ENCODE measurements around the gene PKIG. TPM values are rescaled to one million over a fixed set of nuclear protein-coding genes. Genes with fewer than 3 reads are reported as not detected.

PKIG gene
- total RNA-seq, 1 donor from 2014 or later = 1.4 TPM

DNA sequence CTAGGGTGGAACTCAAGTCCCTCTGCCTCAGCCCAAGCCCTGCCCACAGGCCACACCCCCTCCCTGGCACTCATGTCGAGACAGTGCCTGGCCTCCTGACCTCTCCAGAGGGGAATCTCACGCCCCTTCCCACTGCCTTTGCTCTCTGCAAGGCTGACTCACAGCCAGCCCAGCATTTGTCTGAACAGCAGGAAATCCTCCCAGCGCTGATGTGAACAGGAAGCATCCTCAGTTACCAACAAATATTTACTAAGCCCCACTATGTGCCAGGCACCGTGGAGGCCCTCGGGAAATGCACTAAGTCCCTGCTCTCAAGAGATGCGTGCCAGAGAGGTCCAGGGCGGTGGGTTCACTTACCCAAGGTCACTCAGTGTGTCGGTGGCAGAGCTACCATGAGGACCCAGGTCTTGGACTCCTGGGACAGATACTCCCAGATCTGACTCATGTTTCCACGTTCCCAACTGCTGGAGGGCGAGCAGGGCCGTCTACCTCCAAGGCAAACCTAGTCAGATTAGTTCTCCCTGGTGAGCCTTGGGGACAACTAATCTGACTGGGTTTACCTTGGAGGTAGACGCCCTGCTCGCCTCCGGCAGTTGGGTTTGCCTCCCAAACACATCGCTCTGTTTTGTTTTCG, 61.3 kb downstream of the PKIG start:
- intact Hi-C loops (cut with micrococcal nuclease) = loop anchor here (5.0 kb wide), 2 partner anchors 39 to 244 kb away; partner anchors contain the start of gene YWHAB
- H3K4me1 Mint-ChIP-seq (ENCODE audit: low read depth) = peaks cover 69% of the 10 kb centered on the region
- DNase-seq (ENCODE audit: low spot score) = peak; percentile 35
- no peaks in the 10 kb centered on the region for H3K27me3 Mint-ChIP-seq (ENCODE audit: low read depth)
- H3K9me3 Mint-ChIP-seq = no peaks in the 10 kb centered on the region
- peak overlapping the region; percentile 88 for H3K27ac Mint-ChIP-seq
- H3K36me3 Mint-ChIP-seq (ENCODE audit: low read depth) = peaks cover 23% of the 10 kb centered on the region
- H3K4me3 Mint-ChIP-seq (ENCODE audit: low read depth) = peak overlapping the region; percentile 4

DNA sequence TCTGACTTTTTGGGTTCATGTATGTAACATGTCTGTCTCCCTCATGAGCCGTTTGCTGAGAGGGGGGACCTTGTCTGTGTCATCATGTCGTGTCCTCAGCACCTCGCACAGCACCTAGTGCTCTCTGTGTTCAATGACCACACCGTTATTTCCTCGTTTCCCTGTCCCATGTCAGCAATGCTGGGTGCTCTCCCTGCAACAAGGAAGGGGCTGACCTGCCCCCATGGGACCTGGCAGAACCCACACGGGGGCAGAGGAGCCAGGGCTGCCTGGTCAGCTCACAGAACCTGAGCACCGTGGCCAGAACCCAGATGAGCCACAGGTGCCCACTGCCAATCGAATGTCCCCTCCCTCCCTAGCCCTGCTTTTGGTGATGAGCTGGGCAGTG, 61.8 kb downstream of the PKIG start:
- H3K36me3 Mint-ChIP-seq (ENCODE audit: low read depth) = peaks cover 18% of the 10 kb centered on the region
- no peaks in the 10 kb centered on the region for H3K9me3 Mint-ChIP-seq
- intact Hi-C loops (cut with micrococcal nuclease) = loop anchor here (5.0 kb wide), 2 partner anchors 38 to 243 kb away; partner anchors contain the start of gene YWHAB
- peaks cover 74% of the 10 kb centered on the region for H3K4me1 Mint-ChIP-seq (ENCODE audit: low read depth)
- no peaks in the 10 kb centered on the region for H3K27me3 Mint-ChIP-seq (ENCODE audit: low read depth)
- DNase-seq (ENCODE audit: low spot score) = no peak
- H3K27ac Mint-ChIP-seq = peak overlapping the region; percentile 88
- no peak overlapping the region for H3K4me3 Mint-ChIP-seq (ENCODE audit: low read depth)

GRCh38 chr20:44644667-44645131, 62.3 kb downstream of the PKIG start:
- Mint-ChIP-seq H3K27ac (peak overlapping the region; percentile 88), H3K27me3 (ENCODE audit: low read depth) (no peaks in the 10 kb centered on the region), H3K4me3 (ENCODE audit: low read depth) (peak overlapping the region; percentile 43), H3K36me3 (ENCODE audit: low read depth) (peaks cover 15% of the 10 kb centered on the region), H3K9me3 (no peaks in the 10 kb centered on the region), H3K4me1 (ENCODE audit: low read depth) (peaks cover 77% of the 10 kb centered on the region)
- intact Hi-C loops (cut with micrococcal nuclease) = loop anchor here (5.0 kb wide), 3 partner anchors 38 to 323 kb away; partner anchors contain the start of genes STK4 and YWHAB
- peak; percentile 29 for DNase-seq (ENCODE audit: low spot score)

- Mint-ChIP-seq H3K27ac (peak overlapping the region; percentile 86), H3K4me3 (ENCODE audit: low read depth) (peak overlapping the region; percentile 56), H3K9me3 (no peaks in the 10 kb centered on the region), H3K36me3 (ENCODE audit: low read depth) (peaks cover 4% of the 10 kb centered on the region), H3K4me1 (ENCODE audit: low read depth) (peaks cover 78% of the 10 kb centered on the region), H3K27me3 (ENCODE audit: low read depth) (no peaks in the 10 kb centered on the region)
- DNase-seq (ENCODE audit: low spot score) = peak; percentile 32
- intact Hi-C loops (cut with micrococcal nuclease) = loop anchor here (2.0 to 5.0 kb wide), 2 partner anchors 69 to 321 kb away; partner anchors contain the start of gene STK4
Observed at GRCh38 chr20:44646023-44646640, 63.8 kb downstream of the PKIG start.

GRCh38 chr20:44646641-44647274, 64.4 kb downstream of the PKIG start:
- no peaks in the 10 kb centered on the region for H3K9me3 Mint-ChIP-seq
- intact Hi-C loops (cut with micrococcal nuclease) = loop anchor here (2.0 to 5.0 kb wide), 2 partner anchors 70 to 321 kb away; partner anchors contain the start of gene STK4
- no peak for DNase-seq (ENCODE audit: low spot score)

DNA sequence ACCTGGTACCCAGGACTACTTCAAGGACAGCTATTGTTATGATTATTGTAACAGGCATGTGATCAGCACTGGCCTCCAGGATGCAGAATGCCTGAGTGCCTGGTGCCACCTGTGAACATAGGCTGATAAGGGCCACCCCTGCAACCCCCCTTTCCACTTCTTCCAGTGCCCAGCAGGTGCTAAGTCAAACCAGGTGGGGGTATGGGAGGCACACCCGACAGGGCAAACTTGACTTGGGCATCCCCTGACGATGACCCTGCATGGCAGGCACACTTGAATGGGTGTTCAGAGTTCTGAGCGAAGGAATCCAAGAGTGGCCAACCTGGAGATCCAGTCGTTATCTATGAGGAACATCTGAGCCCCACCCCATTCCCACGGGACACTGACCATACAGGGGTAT, 65.7 kb downstream of the PKIG start:
- Mint-ChIP-seq H3K27me3 (ENCODE audit: low read depth) (peaks cover under 1% of the 10 kb centered on the region), H3K27ac (no peak overlapping the region), H3K4me1 (ENCODE audit: low read depth) (peaks cover 66% of the 10 kb centered on the region), H3K4me3 (ENCODE audit: low read depth) (no peak overlapping the region), H3K36me3 (ENCODE audit: low read depth) (peaks cover 4% of the 10 kb centered on the region), H3K9me3 (no peaks in the 10 kb centered on the region)
- intact Hi-C loops (cut with micrococcal nuclease) = loop anchor here (5.0 kb wide), 1 partner anchor 319 kb away; the partner anchor contains the start of gene STK4
- no peak for DNase-seq (ENCODE audit: low spot score)

More at GRCh38 chr20:44646641-44647274, 64.4 kb downstream of the PKIG start:
- Mint-ChIP-seq H3K4me3 (ENCODE audit: low read depth) (peak overlapping the region; percentile 56), H3K27me3 (ENCODE audit: low read depth) (no peaks in the 10 kb centered on the region), H3K4me1 (ENCODE audit: low read depth) (peaks cover 73% of the 10 kb centered on the region), H3K27ac (peak overlapping the region; percentile 86), H3K36me3 (ENCODE audit: low read depth) (no peaks in the 10 kb centered on the region)

GRCh38 chr20:44648579-44648978, 66.2 kb downstream of the PKIG start:
- no peak overlapping the region for H3K4me3 Mint-ChIP-seq (ENCODE audit: low read depth)
- no peak for DNase-seq (ENCODE audit: low spot score)
- peaks cover 2% of the 10 kb centered on the region for H3K27me3 Mint-ChIP-seq (ENCODE audit: low read depth)
- H3K4me1 Mint-ChIP-seq (ENCODE audit: low read depth) = peaks cover 64% of the 10 kb centered on the region
- H3K9me3 Mint-ChIP-seq = no peaks in the 10 kb centered on the region
- H3K36me3 Mint-ChIP-seq (ENCODE audit: low read depth) = peaks cover 9% of the 10 kb centered on the region
- intact Hi-C loops (cut with micrococcal nuclease) = loop anchor here (5.0 kb wide), 1 partner anchor 319 kb away; the partner anchor contains the start of gene STK4
- H3K27ac Mint-ChIP-seq = peak overlapping the region; percentile 30

GRCh38 chr20:44649126-44649525, 66.7 kb downstream of the PKIG start:
- peaks cover 60% of the 10 kb centered on the region for H3K4me1 Mint-ChIP-seq (ENCODE audit: low read depth)
- peak overlapping the region; percentile 61 for H3K27ac Mint-ChIP-seq
- peak overlapping the region; percentile 38 for H3K4me3 Mint-ChIP-seq (ENCODE audit: low read depth)
- no peaks in the 10 kb centered on the region for H3K9me3 Mint-ChIP-seq
- DNase-seq (ENCODE audit: low spot score) = no peak
- H3K27me3 Mint-ChIP-seq (ENCODE audit: low read depth) = peaks cover 3% of the 10 kb centered on the region
- intact Hi-C loops (cut with micrococcal nuclease) = loop anchor here (5.0 kb wide), 1 partner anchor 318 kb away; the partner anchor contains the start of gene STK4
- peaks cover 12% of the 10 kb centered on the region for H3K36me3 Mint-ChIP-seq (ENCODE audit: low read depth)

- no peak for DNase-seq (ENCODE audit: low spot score)
- intact Hi-C loops (cut with micrococcal nuclease) = loop anchor here (5.0 kb wide), 1 partner anchor 317 kb away; the partner anchor contains the start of gene STK4
- Mint-ChIP-seq H3K4me3 (ENCODE audit: low read depth) (peak overlapping the region; percentile 83), H3K27ac (peak overlapping the region; percentile 48), H3K36me3 (ENCODE audit: low read depth) (peaks cover 16% of the 10 kb centered on the region), H3K4me1 (ENCODE audit: low read depth) (peaks cover 53% of the 10 kb centered on the region), H3K27me3 (ENCODE audit: low read depth) (peaks cover 4% of the 10 kb centered on the region), H3K9me3 (no peaks in the 10 kb centered on the region)
Observed at GRCh38 chr20:44649976-44650375, 67.6 kb downstream of the PKIG start.

DNA sequence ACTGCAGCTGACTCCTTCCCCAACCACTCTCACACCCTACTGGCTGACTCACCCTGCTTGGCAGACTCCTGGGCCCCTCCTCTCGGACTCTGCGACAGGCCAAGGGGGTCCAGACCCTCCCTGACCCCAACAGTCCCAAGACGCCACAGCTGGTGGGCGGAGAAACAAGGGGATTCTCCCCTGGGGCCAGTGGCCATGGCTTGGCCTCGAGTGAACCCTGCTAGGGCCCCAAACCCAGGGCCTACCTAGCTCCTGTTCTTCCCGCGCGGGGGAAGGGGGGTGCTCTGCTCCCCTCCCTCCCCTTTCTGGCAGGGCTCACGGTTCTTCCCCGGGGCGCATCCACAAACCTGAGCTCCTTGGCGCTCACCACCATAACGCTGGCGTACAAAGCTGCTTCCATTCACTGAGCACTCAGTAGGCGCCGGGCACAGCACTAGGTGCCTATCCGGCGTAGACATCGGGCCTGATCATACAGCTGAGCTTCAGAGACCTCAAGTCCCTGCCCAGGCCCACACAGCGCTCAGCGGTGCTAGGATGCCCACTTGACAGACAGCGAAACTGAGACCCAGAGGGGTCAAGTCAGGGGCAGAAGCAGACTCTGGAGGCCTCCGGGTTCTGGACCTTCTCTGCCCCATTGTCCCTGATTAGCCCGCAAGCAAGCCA, 68.5 kb downstream of the PKIG start:
- H3K36me3 Mint-ChIP-seq (ENCODE audit: low read depth) = peaks cover 16% of the 10 kb centered on the region
- intact Hi-C loops (cut with micrococcal nuclease) = no loop called here
- H3K4me1 Mint-ChIP-seq (ENCODE audit: low read depth) = peaks cover 46% of the 10 kb centered on the region
- peak; percentile 30 for DNase-seq (ENCODE audit: low spot score)
- no peaks in the 10 kb centered on the region for H3K9me3 Mint-ChIP-seq
- H3K4me3 Mint-ChIP-seq (ENCODE audit: low read depth) = peak overlapping the region; percentile 83
- H3K27me3 Mint-ChIP-seq (ENCODE audit: low read depth) = peaks cover 4% of the 10 kb centered on the region
- peak overlapping the region; percentile 66 for H3K27ac Mint-ChIP-seq

DNA sequence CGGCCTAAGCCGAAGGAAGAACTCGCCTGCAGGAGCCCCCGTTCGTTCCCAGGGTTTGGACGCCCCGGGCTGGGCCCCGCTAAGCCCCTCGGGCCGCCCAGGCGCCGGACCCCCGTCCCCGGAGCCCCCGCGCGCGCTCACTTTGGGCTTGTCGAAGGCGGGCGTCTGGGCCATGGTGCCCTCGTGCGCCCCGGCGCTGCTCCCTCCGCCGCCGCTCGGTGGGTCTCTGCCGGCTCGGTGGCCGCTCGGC, 69.0 kb downstream of the PKIG start:
- H3K4me1 Mint-ChIP-seq (ENCODE audit: low read depth) = peaks cover 41% of the 10 kb centered on the region
- no peak overlapping the region for H3K27ac Mint-ChIP-seq
- intact Hi-C loops (cut with micrococcal nuclease) = no loop called here

DNA sequence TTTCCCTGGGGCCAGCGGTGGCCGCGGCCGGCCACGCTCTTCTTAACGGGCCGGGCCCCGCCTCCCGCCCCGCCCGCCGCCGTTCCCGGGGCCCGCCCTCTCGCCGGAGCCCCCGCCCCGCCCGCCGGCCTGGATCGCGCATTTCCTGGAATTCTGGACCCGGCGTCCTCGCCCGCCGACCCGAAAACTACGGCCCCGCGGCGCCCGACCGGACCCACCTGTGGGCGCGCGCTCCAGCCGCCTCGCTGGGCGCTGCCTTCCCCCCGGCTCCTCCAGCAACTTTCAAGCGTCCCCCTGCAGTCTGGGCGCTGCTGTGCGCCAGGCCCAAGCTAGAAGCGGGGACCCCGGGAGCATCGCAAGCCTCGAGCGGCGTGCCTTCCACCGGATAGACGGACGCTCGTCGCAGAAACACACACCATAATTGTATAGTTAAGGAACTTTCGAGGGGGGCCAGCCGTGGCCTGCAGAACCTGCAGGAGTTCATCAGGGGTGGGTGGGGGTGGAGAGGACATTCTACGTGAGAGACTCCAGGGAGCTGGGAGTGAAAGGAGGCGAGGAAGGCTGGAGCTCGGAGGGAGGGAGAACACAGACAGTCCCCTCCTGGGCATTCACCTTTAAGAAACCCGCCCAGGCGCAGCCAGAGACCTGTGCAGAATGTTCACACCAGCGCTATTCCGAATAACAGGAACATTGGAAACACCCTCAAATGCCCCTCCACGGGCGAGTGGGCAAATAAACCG, 69.5 kb downstream of the PKIG start, which contains the start of gene ADA:
Gene ADA, minus strand, starts transcription at position 16 of the 740 bp plus-strand sequence. CDS start 92 bp downstream, outside the sequence.
- Mint-ChIP-seq H3K9me3 (no peaks in the 10 kb centered on the region), H3K4me1 (ENCODE audit: low read depth) (peaks cover 36% of the 10 kb centered on the region), H3K27me3 (ENCODE audit: low read depth) (peaks cover 4% of the 10 kb centered on the region), H3K27ac (peak within 1 kb of the TSS; percentile 85), H3K4me3 (ENCODE audit: low read depth) (peak within 1 kb of the TSS; percentile 85), H3K36me3 (ENCODE audit: low read depth) (peaks cover 16% of the 10 kb centered on the region)
- peak; percentile 36 for DNase-seq (ENCODE audit: low spot score)
- intact Hi-C loops (cut with micrococcal nuclease) = loop anchor here (1.0 kb wide), 1 partner anchor 10 kb away; no protein-coding TSS in a partner anchor

More for the DNA sequence above, 69.0 kb downstream of the PKIG start:
- H3K36me3 Mint-ChIP-seq (ENCODE audit: low read depth) = peaks cover 16% of the 10 kb centered on the region
- peak overlapping the region; percentile 85 for H3K4me3 Mint-ChIP-seq (ENCODE audit: low read depth)
- peaks cover 4% of the 10 kb centered on the region for H3K27me3 Mint-ChIP-seq (ENCODE audit: low read depth)
- DNase-seq (ENCODE audit: low spot score) = no peak
- no peaks in the 10 kb centered on the region for H3K9me3 Mint-ChIP-seq

Measured in activated T-helper 2 cell treated with anti-CD3 and anti-CD28 coated beads, Interferon-gamma antibody, Interleukin-2, Interleukin-4, amounts not matched to agents 10 μg/mL and 5 μg/mL and 100 μg/mL, durations not matched to agents 14 hours and 24 hours and 36 hours (primary cell).